HepG2 (cell line): ENCODE data around the gene ANKRD65. TPM values are rescaled to one million over a fixed set of nuclear protein-coding genes. Genes with fewer than 3 reads are reported as not detected.
A peak's percentile ranks its signal among the peaks of the same experiment; 100 is the strongest.

Source experiments
- AGO1 ChIP-seq: fragments of 200-400 bp; formaldehyde crosslinking; IDR thresholded peaks from 2 replicates; pipeline ENCODE4 v1.6.1; 2017; ENCODE audit warnings: mild to moderate bottlenecking, low read depth, low read length, moderate library complexity; ENCODE audit not compliant: poor library complexity, severe bottlenecking
- CC2D1A ChIP-seq: sonication (generic); formaldehyde crosslinking; IDR thresholded peaks from 2 replicates; pipeline ENCODE4 v1.8.1; 2023; ENCODE audit warnings: mild to moderate bottlenecking, missing genetic modification reagents
- HDAC6 ChIP-seq: fragments of 200-600 bp; sonication (generic); IDR thresholded peaks from 2 replicates; pipeline ENCODE4 v1.7.0; 2017; ENCODE audit warnings: mild to moderate bottlenecking, antibody characterized with exemption, low read length, low read depth
- JUN ChIP-seq: sonication (generic); formaldehyde crosslinking; IDR thresholded peaks from 2 replicates; pipeline ENCODE4 v1.4.0; 2020; ENCODE audit warnings: mild to moderate bottlenecking, missing genetic modification reagents
- KLF6 ChIP-seq: IDR thresholded peaks from 2 replicates; pipeline ENCODE4 v1.8.0; 2016; ENCODE audit warnings: missing biosample characterization, missing genetic modification reagents
- MIER2 ChIP-seq: IDR thresholded peaks from 2 replicates; pipeline ENCODE4 v1.6.1; 2016; ENCODE audit warnings: missing biosample characterization, missing genetic modification reagents
- RFXANK ChIP-seq: IDR thresholded peaks from 2 replicates; pipeline ENCODE4 v1.6.1; 2016
- SIX1 ChIP-seq: sonication (generic); formaldehyde crosslinking; IDR thresholded peaks from 2 replicates; pipeline ENCODE4 v1.4.0; 2020; ENCODE audit warnings: missing genetic modification reagents, borderline replicate concordance
- TAF15 ChIP-seq: fragments of 200-400 bp; formaldehyde crosslinking; IDR thresholded peaks from one replicate; pipeline ENCODE4 v1.6.1; 2018; ENCODE audit warnings: mild to moderate bottlenecking, low read depth, low read length; ENCODE audit not compliant: poor library complexity, severe bottlenecking
- ZNF24 ChIP-seq: fragments of 450-650 bp; IDR thresholded peaks from 2 replicates; pipeline ENCODE4 v1.6.1; 2017; ENCODE audit warnings: antibody characterized with exemption, mild to moderate bottlenecking
- ZNF44 ChIP-seq: sonication (generic); formaldehyde crosslinking; IDR thresholded peaks from 2 replicates; pipeline ENCODE4 v1.5.1; 2020; ENCODE audit warnings: mild to moderate bottlenecking, missing genetic modification reagents
- ZNF441 ChIP-seq: sonication (generic); formaldehyde crosslinking; IDR thresholded peaks from 2 replicates; pipeline ENCODE4 v1.7.0; 2021; ENCODE audit warnings: missing genetic modification reagents, borderline replicate concordance
- ZNF550 ChIP-seq: sonication (generic); formaldehyde crosslinking; IDR thresholded peaks from 2 replicates; pipeline ENCODE4 v1.4.0; 2020; ENCODE audit warnings: mild to moderate bottlenecking, missing genetic modification reagents, borderline replicate concordance
- ZNF850 ChIP-seq: sonication (generic); formaldehyde crosslinking; conservative IDR thresholded peaks from 2 replicates; pipeline ENCODE4 v1.9.0; 2021; ENCODE audit warnings: mild to moderate bottlenecking, missing genetic modification reagents
- ZSCAN20 ChIP-seq: sonication (generic); formaldehyde crosslinking; IDR thresholded peaks from 2 replicates; pipeline ENCODE4 v1.4.0; 2020; ENCODE audit warnings: missing genetic modification reagents, mild to moderate bottlenecking, borderline replicate concordance
- ZSCAN30 ChIP-seq: sonication (generic); formaldehyde crosslinking; IDR thresholded peaks from 2 replicates; pipeline ENCODE4 v1.5.0; 2020; ENCODE audit warnings: mild to moderate bottlenecking, missing genetic modification reagents
- polyA plus RNA-seq, 8 experiments: library from polyadenylated mRNA; depleted of rRNA in 3 of 8; stranded (reverse) in 7 of 8; unstranded in 1 of 8; fragments of >200 nt; fragmentation: Illumina TruSeq in 4 of 8; extraction: Trizol in 4 of 8; gene quantifications; 2 replicates each; pipeline versions ENCODE4 v1.2.1 to v1.2.3, GENCODE V29; 2011 to 2016; ENCODE audit warnings: low read depth in 4 of 8, missing spikeins in 1 of 8, mixed read lengths in 1 of 8; ENCODE audit not compliant: insufficient read depth in 1 of 8
- total RNA-seq, 5 experiments: library from RNA; depleted of rRNA; stranded (reverse); fragments of >200 nt; fragmentation: Illumina TruSeq; extraction: Trizol; gene quantifications; 2 replicates each; pipeline ENCODE4 v1.2.3, GENCODE V29; 2016; ENCODE audit warnings: low read depth in 1 of 5
- TF ChIP-seq, protein P1 (sequence below): sonication (generic); formaldehyde crosslinking; IDR thresholded peaks from 2 replicates; pipeline ENCODE4 v1.5.0; 2020; ENCODE audit warnings: mild to moderate bottlenecking, missing genetic modification reagents, borderline replicate concordance
- TF ChIP-seq, protein P2 (sequence below): sonication (generic); formaldehyde crosslinking; IDR thresholded peaks from 2 replicates; pipeline ENCODE4 v1.4.0; 2020; ENCODE audit warnings: missing genetic modification reagents
- TF ChIP-seq, protein P3 (sequence below): sonication (generic); formaldehyde crosslinking; IDR thresholded peaks from 2 replicates; pipeline ENCODE4 v1.4.0; 2020; ENCODE audit warnings: missing genetic modification reagents
- TF ChIP-seq, protein P4 (sequence below): sonication (generic); formaldehyde crosslinking; IDR thresholded peaks from 2 replicates; pipeline ENCODE4 v1.8.1; 2023; ENCODE audit warnings: missing genetic modification reagents, inconsistent platforms, borderline replicate concordance
- TF ChIP-seq, protein P5 (sequence below): sonication (generic); formaldehyde crosslinking; IDR thresholded peaks from 2 replicates; pipeline ENCODE4 v1.4.0; 2020; ENCODE audit warnings: missing genetic modification reagents

The ANKRD65 gene
- total and polyA plus RNA-seq, 2 of the 13 experiments (the other 11 are each of a cell fraction or from before 2014, with no cell fraction given) = 12.1 to 30.1 TPM

DNA sequence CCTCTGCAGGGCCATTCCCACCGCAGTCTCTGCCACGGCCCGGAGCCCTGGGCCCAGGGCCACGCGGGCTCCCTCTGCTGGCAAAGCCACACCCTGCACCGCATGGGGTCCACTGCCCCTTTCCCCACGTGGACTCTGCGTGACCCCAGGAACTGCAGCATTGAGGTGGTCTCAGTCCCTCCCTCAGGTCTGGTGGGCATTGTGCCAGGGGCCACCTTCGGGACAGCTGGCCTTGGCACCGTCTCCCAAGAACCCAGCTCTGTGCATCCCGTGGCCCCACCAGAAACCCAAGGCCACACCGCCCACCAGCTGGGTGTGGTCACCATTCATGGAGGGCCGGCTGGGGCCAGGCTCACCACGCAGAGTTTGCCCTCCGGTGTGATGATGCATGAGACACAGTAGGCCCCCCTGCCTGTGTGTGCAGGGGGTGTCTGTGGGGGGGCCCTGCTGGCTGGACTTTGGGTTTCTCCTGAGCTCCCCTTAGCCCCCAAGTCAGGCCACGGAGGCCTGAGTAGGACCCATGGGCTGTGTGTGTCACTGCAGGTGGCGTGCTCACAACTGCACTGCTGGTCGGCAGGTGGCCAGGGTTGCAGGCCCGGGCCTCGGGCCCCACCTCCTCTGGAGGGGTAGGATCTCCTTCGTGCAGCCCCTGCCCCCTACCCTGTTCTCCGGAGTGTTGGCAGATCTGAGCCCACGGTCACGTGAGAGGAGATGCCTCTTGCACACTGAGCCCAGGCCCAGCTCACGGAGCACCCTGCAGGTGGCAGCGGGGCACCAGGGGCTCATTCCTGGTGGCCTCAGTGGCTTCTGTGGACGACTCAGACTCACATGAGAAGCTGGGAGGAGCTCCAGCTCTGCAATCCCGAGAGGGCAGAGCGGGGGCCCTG is 20.2 kb upstream of the ANKRD65 start (continued):
- TF ChIP-seq, protein P1, sequence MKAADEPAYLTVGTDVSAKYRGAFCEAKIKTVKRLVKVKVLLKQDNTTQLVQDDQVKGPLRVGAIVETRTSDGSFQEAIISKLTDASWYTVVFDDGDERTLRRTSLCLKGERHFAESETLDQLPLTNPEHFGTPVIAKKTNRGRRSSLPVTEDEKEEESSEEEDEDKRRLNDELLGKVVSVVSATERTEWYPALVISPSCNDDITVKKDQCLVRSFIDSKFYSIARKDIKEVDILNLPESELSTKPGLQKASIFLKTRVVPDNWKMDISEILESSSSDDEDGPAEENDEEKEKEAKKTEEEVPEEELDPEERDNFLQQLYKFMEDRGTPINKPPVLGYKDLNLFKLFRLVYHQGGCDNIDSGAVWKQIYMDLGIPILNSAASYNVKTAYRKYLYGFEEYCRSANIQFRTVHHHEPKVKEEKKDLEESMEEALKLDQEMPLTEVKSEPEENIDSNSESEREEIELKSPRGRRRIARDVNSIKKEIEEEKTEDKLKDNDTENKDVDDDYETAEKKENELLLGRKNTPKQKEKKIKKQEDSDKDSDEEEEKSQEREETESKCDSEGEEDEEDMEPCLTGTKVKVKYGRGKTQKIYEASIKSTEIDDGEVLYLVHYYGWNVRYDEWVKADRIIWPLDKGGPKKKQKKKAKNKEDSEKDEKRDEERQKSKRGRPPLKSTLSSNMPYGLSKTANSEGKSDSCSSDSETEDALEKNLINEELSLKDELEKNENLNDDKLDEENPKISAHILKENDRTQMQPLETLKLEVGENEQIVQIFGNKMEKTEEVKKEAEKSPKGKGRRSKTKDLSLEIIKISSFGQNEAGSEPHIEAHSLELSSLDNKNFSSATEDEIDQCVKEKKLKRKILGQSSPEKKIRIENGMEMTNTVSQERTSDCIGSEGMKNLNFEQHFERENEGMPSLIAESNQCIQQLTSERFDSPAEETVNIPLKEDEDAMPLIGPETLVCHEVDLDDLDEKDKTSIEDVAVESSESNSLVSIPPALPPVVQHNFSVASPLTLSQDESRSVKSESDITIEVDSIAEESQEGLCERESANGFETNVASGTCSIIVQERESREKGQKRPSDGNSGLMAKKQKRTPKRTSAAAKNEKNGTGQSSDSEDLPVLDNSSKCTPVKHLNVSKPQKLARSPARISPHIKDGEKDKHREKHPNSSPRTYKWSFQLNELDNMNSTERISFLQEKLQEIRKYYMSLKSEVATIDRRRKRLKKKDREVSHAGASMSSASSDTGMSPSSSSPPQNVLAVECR (CRISPR knock-in tag) = peak; percentile 76; the same call in 1 of the 2 replicates
- TF ChIP-seq MIER2 (CRISPR knock-in tag) = no peak
- TF ChIP-seq, protein P2, sequence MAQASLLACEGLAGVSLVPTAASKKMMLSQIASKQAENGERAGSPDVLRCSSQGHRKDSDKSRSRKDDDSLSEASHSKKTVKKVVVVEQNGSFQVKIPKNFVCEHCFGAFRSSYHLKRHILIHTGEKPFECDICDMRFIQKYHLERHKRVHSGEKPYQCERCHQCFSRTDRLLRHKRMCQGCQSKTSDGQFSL (CRISPR knock-in tag) = peak; percentile 60; the same call in 1 of the 2 replicates
- TF ChIP-seq KLF6 (CRISPR knock-in tag) = peak; percentile 37; the same call in 1 of the 2 replicates
- TF ChIP-seq ZNF44 (CRISPR knock-in tag) = no peak
- no peak for TF ChIP-seq TAF15
- TF ChIP-seq SIX1 (CRISPR knock-in tag) = no peak
- peak; percentile 96 for TF ChIP-seq AGO1
- TF ChIP-seq ZSCAN30 (CRISPR knock-in tag) = no peak
- TF ChIP-seq, protein P3, sequence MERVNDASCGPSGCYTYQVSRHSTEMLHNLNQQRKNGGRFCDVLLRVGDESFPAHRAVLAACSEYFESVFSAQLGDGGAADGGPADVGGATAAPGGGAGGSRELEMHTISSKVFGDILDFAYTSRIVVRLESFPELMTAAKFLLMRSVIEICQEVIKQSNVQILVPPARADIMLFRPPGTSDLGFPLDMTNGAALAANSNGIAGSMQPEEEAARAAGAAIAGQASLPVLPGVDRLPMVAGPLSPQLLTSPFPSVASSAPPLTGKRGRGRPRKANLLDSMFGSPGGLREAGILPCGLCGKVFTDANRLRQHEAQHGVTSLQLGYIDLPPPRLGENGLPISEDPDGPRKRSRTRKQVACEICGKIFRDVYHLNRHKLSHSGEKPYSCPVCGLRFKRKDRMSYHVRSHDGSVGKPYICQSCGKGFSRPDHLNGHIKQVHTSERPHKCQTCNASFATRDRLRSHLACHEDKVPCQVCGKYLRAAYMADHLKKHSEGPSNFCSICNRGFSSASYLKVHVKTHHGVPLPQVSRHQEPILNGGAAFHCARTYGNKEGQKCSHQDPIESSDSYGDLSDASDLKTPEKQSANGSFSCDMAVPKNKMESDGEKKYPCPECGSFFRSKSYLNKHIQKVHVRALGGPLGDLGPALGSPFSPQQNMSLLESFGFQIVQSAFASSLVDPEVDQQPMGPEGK = peak; percentile 93
- no peak for TF ChIP-seq HDAC6
- no peak for TF ChIP-seq ZNF850 (CRISPR knock-in tag)
- no peak for TF ChIP-seq JUN (CRISPR knock-in tag)
- TF ChIP-seq RFXANK (CRISPR knock-in tag) = no peak
- TF ChIP-seq, protein P4, sequence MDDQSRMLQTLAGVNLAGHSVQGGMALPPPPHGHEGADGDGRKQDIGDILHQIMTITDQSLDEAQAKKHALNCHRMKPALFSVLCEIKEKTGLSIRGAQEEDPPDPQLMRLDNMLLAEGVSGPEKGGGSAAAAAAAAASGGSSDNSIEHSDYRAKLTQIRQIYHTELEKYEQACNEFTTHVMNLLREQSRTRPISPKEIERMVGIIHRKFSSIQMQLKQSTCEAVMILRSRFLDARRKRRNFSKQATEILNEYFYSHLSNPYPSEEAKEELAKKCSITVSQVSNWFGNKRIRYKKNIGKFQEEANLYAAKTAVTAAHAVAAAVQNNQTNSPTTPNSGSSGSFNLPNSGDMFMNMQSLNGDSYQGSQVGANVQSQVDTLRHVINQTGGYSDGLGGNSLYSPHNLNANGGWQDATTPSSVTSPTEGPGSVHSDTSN (CRISPR knock-in tag) = no peak
- no peak for TF ChIP-seq ZNF441 (CRISPR knock-in tag)
- no peak for TF ChIP-seq ZNF550 (CRISPR knock-in tag)
- TF ChIP-seq ZSCAN20 (CRISPR knock-in tag) = no peak
- TF ChIP-seq CC2D1A (CRISPR knock-in tag) = no peak
- no peak for TF ChIP-seq ZNF24
- TF ChIP-seq, protein P5, sequence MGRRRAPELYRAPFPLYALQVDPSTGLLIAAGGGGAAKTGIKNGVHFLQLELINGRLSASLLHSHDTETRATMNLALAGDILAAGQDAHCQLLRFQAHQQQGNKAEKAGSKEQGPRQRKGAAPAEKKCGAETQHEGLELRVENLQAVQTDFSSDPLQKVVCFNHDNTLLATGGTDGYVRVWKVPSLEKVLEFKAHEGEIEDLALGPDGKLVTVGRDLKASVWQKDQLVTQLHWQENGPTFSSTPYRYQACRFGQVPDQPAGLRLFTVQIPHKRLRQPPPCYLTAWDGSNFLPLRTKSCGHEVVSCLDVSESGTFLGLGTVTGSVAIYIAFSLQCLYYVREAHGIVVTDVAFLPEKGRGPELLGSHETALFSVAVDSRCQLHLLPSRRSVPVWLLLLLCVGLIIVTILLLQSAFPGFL (CRISPR knock-in tag) = no peak
